ENCODE data around the gene NFKBIA.

DNA sequence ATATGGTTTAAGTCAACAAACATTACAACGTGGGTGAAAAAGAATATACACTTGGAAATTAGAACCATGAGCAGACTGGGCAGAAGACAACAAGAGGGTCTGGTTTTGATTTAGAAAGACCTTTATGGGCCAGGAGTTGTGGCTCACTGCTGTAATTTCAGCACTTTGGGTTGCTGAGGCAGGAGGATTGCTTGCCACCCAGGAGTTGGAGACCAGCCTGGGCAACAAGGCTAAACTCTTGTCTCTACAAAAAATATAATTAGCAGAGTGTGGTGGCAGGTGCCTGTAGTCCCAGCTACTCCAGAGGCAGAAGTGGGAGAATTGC, 2.7 kb upstream of the NFKBIA start:
- TF ChIP-seq, protein P1, sequence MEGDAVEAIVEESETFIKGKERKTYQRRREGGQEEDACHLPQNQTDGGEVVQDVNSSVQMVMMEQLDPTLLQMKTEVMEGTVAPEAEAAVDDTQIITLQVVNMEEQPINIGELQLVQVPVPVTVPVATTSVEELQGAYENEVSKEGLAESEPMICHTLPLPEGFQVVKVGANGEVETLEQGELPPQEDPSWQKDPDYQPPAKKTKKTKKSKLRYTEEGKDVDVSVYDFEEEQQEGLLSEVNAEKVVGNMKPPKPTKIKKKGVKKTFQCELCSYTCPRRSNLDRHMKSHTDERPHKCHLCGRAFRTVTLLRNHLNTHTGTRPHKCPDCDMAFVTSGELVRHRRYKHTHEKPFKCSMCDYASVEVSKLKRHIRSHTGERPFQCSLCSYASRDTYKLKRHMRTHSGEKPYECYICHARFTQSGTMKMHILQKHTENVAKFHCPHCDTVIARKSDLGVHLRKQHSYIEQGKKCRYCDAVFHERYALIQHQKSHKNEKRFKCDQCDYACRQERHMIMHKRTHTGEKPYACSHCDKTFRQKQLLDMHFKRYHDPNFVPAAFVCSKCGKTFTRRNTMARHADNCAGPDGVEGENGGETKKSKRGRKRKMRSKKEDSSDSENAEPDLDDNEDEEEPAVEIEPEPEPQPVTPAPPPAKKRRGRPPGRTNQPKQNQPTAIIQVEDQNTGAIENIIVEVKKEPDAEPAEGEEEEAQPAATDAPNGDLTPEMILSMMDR (optimal IDR thresholded peaks at IDR 0.05 in 1 of 3, IDR thresholded peaks at IDR 0.05 in 1 of 3, conservative IDR thresholded peaks at IDR 0.05 in 1 of 3; ENCODE audit: extremely low read depth in 1 of 3, insufficient read depth in 2 of 3, low read length in 3 of 3), result no peak
- no peak for TF ChIP-seq EZH2 (IDR thresholded peaks at IDR 0.05; ENCODE audit: low read length)

Measured in keratinocyte (primary cell).